NCI-H2227 treated with DMSO at 0.1 percent for 48 hours (cell line): ENCODE measurements around the gene LAPTM5.

Experiments used
- DNase-seq: peaks from one replicate; lab custom pipeline; 2025; lab: John Stamatoyannopoulos, UW

LAPTM5 gene

DNA sequence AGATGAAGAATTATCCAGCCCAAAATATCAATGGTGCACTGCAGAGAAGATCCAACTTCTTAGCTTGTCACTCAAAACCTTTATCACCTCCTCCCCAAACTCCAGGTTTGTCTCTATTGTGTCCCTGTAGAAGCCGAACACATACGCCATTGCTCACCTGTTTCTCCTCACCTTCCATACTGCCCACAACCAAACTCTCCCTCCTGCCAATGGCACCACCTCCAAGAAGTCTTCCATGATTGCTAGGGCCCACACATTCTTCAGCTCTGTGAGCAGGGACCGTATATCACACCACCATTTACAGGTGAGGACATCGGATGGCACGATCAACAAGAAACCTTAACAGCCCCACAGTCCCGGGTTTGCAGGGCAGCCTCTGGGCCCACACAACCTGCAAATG lies 2.2 kb downstream of the LAPTM5 start:
- no peak for DNase-seq

GRCh38 chr1:30754684-30755171 lies 2.8 kb downstream of the LAPTM5 start:
- no peak for DNase-seq

- no peak for DNase-seq
These were observed 3.9 kb downstream of the LAPTM5 start for GRCh38 chr1:30753660-30754123.

- no peak for DNase-seq
These were observed 4.5 kb downstream of the LAPTM5 start for GRCh38 chr1:30753118-30753517.

- no peak for DNase-seq
These were observed 5.0 kb downstream of the LAPTM5 start for GRCh38 chr1:30752651-30752908.

- no peak for DNase-seq
These were observed 5.5 kb downstream of the LAPTM5 start for GRCh38 chr1:30751830-30752650.

- no peak for DNase-seq
These were observed 6.8 kb downstream of the LAPTM5 start for GRCh38 chr1:30750731-30751291.

- DNase-seq: no peak
These were observed 7.6 kb downstream of the LAPTM5 start for GRCh38 chr1:30749691-30750583.

DNA sequence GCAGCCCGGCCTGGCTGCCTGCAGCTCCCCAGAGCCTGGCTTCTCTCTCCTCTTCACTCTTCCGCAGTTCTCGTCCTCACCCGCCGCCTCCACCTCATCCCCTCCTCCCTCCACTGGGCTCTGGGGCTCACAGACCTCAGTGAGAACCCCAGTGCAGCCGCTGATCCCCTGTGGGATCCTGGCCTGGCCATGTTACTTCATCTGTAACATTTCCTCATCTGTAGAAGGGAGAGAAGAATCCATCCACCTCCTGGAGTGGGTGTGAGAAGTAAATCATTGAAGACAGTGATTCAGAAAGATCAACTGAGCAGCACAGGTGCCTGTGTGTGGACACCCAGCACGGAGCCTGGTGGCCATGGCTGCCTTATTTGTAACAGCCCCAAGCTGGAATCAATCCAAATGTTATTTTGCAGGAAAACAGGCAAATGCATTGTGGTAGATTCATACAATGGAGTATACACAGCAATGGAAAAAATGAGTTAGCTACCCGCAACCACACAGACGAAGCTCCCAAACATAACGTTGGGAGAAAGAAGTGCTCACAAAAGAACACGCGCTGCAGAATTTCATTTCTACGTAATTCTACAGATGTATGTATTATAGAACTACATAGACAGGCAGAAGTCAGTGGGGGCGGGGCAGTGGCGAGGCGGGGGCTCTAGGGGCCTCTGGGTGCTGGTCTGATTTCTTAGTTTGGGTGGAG lies 8.7 kb downstream of the LAPTM5 start:
- no peak for DNase-seq

DNA sequence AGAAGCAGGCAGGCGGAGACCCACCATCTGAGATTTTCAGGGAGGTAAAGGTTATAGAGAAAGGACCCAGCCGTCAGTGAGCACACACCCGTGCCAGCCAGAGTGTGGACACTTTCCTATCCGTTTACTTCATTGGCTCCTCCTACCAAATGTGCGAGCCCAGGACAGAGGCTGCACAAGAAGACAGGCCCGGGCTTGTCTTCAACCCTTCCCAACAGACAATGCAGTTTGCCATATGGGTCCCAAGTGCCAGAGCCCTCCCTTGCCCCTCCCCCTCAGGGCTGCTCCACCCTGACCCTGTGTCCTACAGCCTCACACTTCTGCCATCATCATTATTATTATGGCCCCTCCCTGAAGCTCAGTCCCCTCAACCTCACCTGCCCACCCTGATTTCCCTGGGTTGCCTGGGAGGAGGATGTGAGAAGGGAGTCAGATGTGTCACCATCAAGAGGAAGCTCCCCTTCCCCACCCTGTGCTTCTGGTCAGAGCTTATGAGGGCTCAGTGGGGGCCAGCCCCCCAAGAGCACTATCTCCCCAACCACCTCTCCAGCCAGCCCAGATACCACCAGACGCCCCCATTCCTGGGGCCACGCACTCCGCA lies 9.4 kb downstream of the LAPTM5 start:
- peak; percentile 23 for DNase-seq

DNA sequence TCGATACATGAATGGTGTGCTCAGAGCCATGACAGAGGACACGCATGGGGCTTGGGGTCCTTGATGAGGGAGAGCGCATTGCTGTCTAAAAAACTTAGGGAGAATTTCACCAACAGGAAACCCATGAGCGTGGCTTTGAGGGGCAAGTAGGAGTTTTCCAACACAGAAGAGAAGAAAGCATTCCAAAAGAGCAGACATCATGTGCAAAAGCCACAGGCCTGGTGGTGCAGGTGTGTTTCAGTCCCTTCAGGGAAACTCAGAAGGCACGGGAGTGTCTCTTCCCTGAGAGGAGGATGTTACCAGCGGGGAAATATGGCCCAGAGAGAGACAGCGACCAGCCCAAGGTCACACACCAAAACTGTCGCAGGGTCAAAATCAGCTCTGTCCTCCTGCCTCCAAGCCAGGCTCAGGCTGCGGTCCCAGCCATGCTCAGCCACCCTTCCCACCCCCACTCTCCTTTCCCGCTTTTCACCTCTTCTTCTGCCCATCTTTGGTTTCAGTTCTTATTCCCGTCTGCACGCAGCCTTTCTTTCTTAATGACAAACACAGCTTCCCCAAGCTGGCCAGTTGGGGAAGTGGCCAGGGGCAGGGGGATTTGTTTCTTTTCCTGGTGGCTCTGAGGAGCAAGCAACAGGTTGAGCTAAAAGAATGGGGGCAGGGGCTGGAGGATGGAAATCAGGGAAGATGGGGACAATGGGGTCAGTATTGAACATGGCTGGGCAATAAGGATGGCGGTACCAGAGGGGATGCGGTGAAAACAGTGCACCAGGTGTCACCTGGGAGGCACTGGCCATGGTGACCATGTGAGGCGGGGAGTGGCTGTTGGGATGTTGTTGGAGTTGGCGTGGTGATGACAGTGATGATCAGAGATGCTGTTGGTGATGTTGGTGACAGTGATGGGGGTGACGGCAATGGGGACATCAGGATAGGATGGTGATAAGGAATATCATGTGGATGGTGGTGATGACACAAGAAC lies 10.3 kb downstream of the LAPTM5 start:
- no peak for DNase-seq

- no peak for DNase-seq
These were observed 11.2 kb downstream of the LAPTM5 start for GRCh38 chr1:30746212-30747032.

GRCh38 chr1:30745834-30746208 lies 11.8 kb downstream of the LAPTM5 start:
- DNase-seq: no peak

GRCh38 chr1:30745156-30745833 lies 12.3 kb downstream of the LAPTM5 start:
- no peak for DNase-seq

- no peak for DNase-seq
These were observed 13.4 kb downstream of the LAPTM5 start for GRCh38 chr1:30744060-30744756.

GRCh38 chr1:30743584-30744059 lies 14.0 kb downstream of the LAPTM5 start:
- DNase-seq: no peak

GRCh38 chr1:30742963-30743559 lies 14.5 kb downstream of the LAPTM5 start:
- DNase-seq: no peak
